ENCODE results near the gene PCBP2. TPM values are rescaled to one million over a fixed set of nuclear protein-coding genes. Genes with fewer than 3 reads are reported as not detected.

PCBP2 gene
- total and polyA plus RNA-seq, 2 of the 4 experiments (the other 2 are of a cell fraction) = 190 to 586 TPM

DNA sequence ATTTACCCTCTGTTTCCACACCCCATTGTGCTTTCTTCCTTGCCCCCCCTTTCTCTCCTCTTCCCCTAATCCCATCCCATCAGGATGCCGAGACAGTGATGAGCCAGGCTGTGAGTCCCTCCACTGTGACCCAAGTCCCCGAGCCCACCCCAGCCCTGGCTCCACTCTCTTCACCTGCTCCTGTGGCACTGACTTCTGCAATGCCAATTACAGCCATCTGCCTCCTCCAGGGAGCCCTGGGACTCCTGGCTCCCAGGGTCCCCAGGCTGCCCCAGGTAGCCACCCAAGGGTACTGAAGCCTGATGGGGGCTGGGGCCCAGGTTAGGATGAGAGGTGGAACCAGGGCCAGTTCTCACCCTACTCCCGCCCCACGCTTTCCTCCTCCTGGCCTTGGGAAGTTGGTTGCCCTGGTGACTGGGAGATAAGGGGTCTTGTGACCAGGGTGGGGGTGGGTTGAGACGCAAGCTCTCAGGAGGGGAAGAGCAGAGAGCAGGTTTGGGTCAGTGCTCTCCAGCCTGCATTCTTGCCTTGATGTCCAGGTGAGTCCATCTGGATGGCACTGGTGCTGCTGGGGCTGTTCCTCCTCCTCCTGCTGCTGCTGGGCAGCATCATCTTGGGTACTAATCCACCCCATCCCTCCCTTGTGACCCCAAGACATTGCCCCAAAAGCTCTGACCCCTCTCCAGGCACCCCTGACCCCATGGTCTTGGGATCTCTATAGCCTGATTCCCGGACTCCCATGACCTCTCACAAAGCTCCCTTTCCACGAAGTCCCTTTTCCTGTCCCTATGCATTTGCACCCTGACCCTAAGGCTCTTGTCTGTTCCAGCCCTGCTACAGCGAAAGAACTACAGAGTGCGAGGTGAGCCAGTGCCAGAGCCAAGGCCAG lies 27.0 kb upstream of the PCBP2 start:
- dilution Hi-C loops (cut with HindIII; ENCODE audit: low sequenced_read_pairs, unreplicated experiment) = no loop called here
- TF ChIP-seq, protein P1, sequence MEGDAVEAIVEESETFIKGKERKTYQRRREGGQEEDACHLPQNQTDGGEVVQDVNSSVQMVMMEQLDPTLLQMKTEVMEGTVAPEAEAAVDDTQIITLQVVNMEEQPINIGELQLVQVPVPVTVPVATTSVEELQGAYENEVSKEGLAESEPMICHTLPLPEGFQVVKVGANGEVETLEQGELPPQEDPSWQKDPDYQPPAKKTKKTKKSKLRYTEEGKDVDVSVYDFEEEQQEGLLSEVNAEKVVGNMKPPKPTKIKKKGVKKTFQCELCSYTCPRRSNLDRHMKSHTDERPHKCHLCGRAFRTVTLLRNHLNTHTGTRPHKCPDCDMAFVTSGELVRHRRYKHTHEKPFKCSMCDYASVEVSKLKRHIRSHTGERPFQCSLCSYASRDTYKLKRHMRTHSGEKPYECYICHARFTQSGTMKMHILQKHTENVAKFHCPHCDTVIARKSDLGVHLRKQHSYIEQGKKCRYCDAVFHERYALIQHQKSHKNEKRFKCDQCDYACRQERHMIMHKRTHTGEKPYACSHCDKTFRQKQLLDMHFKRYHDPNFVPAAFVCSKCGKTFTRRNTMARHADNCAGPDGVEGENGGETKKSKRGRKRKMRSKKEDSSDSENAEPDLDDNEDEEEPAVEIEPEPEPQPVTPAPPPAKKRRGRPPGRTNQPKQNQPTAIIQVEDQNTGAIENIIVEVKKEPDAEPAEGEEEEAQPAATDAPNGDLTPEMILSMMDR (conservative IDR thresholded peaks at IDR 0.05; ENCODE audit: low read depth, low read length) = no peak
- TF ChIP-seq NFE2L2 (IDR thresholded peaks at IDR 0.05; ENCODE audit: low read depth, low read length) (no peak), MAFK (IDR thresholded peaks at IDR 0.05; ENCODE audit: low read depth, low read length) (no peak), BHLHE40 (IDR thresholded peaks at IDR 0.05; ENCODE audit: low read depth, low read length) (no peak), RAD21 (IDR thresholded peaks at IDR 0.05; ENCODE audit: low read length) (no peak), MAZ (IDR thresholded peaks at IDR 0.05; ENCODE audit: borderline replicate concordance, low read depth, low read length) (no peak), CEBPB (IDR thresholded peaks at IDR 0.05; ENCODE audit: low read depth, low read length) (no peak), RFX5 (IDR thresholded peaks at IDR 0.05; ENCODE audit: low read depth, low read length) (no peak), RCOR1 (IDR thresholded peaks at IDR 0.05; ENCODE audit: insufficient replicate concordance, low read length) (no peak), SMC3 (IDR thresholded peaks at IDR 0.05; ENCODE audit: low read depth, low read length) (no peak), FOS (IDR thresholded peaks at IDR 0.05; ENCODE audit: low read depth, low read length) (no peak), CHD1 (IDR thresholded peaks at IDR 0.05; ENCODE audit: low read depth, low read length) (no peak)
- TF ChIP-seq, protein P2, sequence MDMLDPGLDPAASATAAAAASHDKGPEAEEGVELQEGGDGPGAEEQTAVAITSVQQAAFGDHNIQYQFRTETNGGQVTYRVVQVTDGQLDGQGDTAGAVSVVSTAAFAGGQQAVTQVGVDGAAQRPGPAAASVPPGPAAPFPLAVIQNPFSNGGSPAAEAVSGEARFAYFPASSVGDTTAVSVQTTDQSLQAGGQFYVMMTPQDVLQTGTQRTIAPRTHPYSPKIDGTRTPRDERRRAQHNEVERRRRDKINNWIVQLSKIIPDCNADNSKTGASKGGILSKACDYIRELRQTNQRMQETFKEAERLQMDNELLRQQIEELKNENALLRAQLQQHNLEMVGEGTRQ (IDR thresholded peaks at IDR 0.05; ENCODE audit: low read depth, low read length) = no peak
- TF ChIP-seq, protein P3, sequence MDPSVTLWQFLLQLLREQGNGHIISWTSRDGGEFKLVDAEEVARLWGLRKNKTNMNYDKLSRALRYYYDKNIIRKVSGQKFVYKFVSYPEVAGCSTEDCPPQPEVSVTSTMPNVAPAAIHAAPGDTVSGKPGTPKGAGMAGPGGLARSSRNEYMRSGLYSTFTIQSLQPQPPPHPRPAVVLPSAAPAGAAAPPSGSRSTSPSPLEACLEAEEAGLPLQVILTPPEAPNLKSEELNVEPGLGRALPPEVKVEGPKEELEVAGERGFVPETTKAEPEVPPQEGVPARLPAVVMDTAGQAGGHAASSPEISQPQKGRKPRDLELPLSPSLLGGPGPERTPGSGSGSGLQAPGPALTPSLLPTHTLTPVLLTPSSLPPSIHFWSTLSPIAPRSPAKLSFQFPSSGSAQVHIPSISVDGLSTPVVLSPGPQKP (IDR thresholded peaks at IDR 0.05; ENCODE audit: borderline replicate concordance, low read depth, low read length) = no peak

More for the DNA sequence above, 27.0 kb upstream of the PCBP2 start:
- Histone ChIP-seq H4K20me1 (ENCODE audit: insufficient read depth, low read length) (peaks cover 6% of the 10 kb centered on the region), H3K18ac (ENCODE audit: low read depth, low read length) (no peak overlapping the region), H3K36me3 (ENCODE audit: control insufficient read depth, insufficient read depth, low read length) (no peaks in the 10 kb centered on the region), H2BK120ac (ENCODE audit: low read depth, low read length) (no peak overlapping the region), H2BK20ac (ENCODE audit: low read depth, low read length) (no peak overlapping the region), H3K4me2 (ENCODE audit: low read depth, low read length) (no peak overlapping the region), H3K56ac (ENCODE audit: extremely low read depth, insufficient read depth, low read length) (no peak overlapping the region), H3K14ac (replicated peaks; ENCODE audit: low read depth, low read length) (no peak overlapping the region), H3K27me3 (ENCODE audit: control insufficient read depth, insufficient read depth, low read length) (peaks cover 10% of the 10 kb centered on the region; the same call in 1 of the 2 replicates), H2AFZ (replicated peaks; ENCODE audit: low read length, poor library complexity) (no peak overlapping the region), H3K4me3 (ENCODE audit: insufficient read depth, low read depth, low read length) (no peak overlapping the region), H4K8ac (ENCODE audit: low read depth in 2 of 2, low read length in 2 of 2) (no peak overlapping the region), H3K9me1 (ENCODE audit: insufficient read depth, low read length) (peaks cover 17% of the 10 kb centered on the region; the same call in 1 of the 2 replicates), H3K23ac (ENCODE audit: low read depth, low read length) (no peak overlapping the region), H4K5ac (ENCODE audit: low read depth, low read length) (no peak overlapping the region), H4K91ac (ENCODE audit: insufficient read depth, low read depth, low read length) (no peak overlapping the region), H2BK5ac (ENCODE audit: low read depth, low read length, poor library complexity, severe bottlenecking) (no peak overlapping the region), H2BK15ac (ENCODE audit: low read depth, low read length) (no peak overlapping the region), H3K79me1 (ENCODE audit: low read depth in 1 of 2, low read length in 2 of 2) (no peaks in the 10 kb centered on the region), H3K9ac (ENCODE audit: low read depth, low read length) (no peak overlapping the region), H2AK5ac (ENCODE audit: low read depth, low read length) (no peak overlapping the region), H3K9me3 (ENCODE audit: control insufficient read depth, insufficient read depth, low read length) (no peaks in the 10 kb centered on the region), H2AK9ac (replicated peaks; ENCODE audit: low read depth, low read length, poor library complexity) (no peak overlapping the region), H3K4me1 (ENCODE audit: control insufficient read depth, insufficient read depth, low read length) (peaks cover 7% of the 10 kb centered on the region), H3K27ac (ENCODE audit: insufficient read depth, low read length) (no peak overlapping the region), H3K4ac (ENCODE audit: low read depth, low read length) (no peak overlapping the region; the same call in 1 of the 2 replicates)
- ChIA-PET POLR2A (ENCODE audit: unreplicated experiment) (no interaction called here), CTCF (no interaction called here)
- WGBS, 2 experiments (ENCODE audit: extremely low coverage in 2 of 2, insufficient read length in 1 of 2) = 66% methylated on average over 4 of the region's 9 CpGs; no CpG with 5 or more reads in 1 of the 2 experiments
- intact Hi-C loops (cut with micrococcal nuclease) = no loop called here
- no TSS peak for BruUV-seq (replicated peaks)
- no peak for DNase-seq
- in situ Hi-C loops (cut with MboI; ENCODE audit: low sequenced_read_pairs) = no loop called here
- ATAC-seq (ENCODE audit: low read depth) = no peak

All from IMR-90 (cell line).